ENCODE data around the gene LRMDA.

DNA sequence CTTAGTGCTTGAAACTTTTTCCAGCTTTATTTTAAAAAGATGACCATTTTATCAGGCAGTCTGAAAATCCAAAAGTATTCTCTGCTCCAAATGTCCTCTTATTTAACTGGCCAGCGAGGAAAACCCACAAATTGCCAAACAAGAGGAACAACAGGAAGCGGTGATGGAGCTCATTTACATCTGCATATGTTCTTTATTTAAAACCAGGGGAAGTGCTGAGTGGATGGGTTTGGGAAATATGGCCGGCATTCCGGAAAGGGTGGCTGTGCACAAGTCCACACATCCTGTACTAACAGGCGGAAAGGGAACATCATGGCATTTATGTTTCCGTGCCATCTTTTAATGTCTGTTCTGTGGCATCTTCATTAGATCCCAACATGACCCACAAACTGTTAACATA, 974.5 kb downstream of the LRMDA start:
- TF ChIP-seq, protein P1, sequence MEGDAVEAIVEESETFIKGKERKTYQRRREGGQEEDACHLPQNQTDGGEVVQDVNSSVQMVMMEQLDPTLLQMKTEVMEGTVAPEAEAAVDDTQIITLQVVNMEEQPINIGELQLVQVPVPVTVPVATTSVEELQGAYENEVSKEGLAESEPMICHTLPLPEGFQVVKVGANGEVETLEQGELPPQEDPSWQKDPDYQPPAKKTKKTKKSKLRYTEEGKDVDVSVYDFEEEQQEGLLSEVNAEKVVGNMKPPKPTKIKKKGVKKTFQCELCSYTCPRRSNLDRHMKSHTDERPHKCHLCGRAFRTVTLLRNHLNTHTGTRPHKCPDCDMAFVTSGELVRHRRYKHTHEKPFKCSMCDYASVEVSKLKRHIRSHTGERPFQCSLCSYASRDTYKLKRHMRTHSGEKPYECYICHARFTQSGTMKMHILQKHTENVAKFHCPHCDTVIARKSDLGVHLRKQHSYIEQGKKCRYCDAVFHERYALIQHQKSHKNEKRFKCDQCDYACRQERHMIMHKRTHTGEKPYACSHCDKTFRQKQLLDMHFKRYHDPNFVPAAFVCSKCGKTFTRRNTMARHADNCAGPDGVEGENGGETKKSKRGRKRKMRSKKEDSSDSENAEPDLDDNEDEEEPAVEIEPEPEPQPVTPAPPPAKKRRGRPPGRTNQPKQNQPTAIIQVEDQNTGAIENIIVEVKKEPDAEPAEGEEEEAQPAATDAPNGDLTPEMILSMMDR (IDR thresholded peaks at IDR 0.05): no peak
- no peak for TF ChIP-seq POLR2A (IDR thresholded peaks at IDR 0.05)
